IPS DF 6.9 (cell line): Measurements from ENCODE around the gene ANKRD20A1.
"Not testable (repeated sequence)": the region's sequence is repeated elsewhere in the genome, so short reads cannot be mapped to it uniquely, and the experiment has no call there.

Experiments
- DNase-seq: peaks from one replicate; pipeline ENCODE4 v3.0.0-alpha.2; 2013; ENCODE audit warnings: low read depth, low spot score
- H3K27ac ChIP-seq: one replicate; pipeline ENCODE4 v1.5.1; 2013; ENCODE audit warnings: low read length, control low read depth
- H3K27me3 ChIP-seq: 2 replicates; pipeline ENCODE4 v1.6.1; 2013; ENCODE audit warnings: mild to moderate bottlenecking, low read length; ENCODE audit not compliant: control insufficient read depth, insufficient read depth
- H3K36me3 ChIP-seq: 2 replicates; pipeline ENCODE4 v1.6.1; 2013; ENCODE audit warnings: low read length; ENCODE audit not compliant: control insufficient read depth, insufficient read depth
- H3K4me1 ChIP-seq: 2 replicates; pipeline ENCODE4 v1.6.1; 2013; ENCODE audit warnings: low read length; ENCODE audit not compliant: control insufficient read depth, insufficient read depth
- H3K4me3 ChIP-seq: 2 replicates; pipeline ENCODE4 v1.5.1; 2013; ENCODE audit warnings: mild to moderate bottlenecking, low read length
- H3K9me3 ChIP-seq: 2 replicates; pipeline ENCODE4 v1.6.1; 2013; ENCODE audit warnings: low read length, inconsistent platforms; ENCODE audit not compliant: control insufficient read depth, insufficient read depth
- WGBS: extraction: QIAGEN DNeasy Blood & Tissue Kit; methylation state at CpG from one replicate; pipeline ENCODE4 v1.1.7; 2013; ENCODE audit warnings: mixed read lengths, missing lambda C conversion rate; ENCODE audit not compliant: insufficient read length, insufficient coverage; 5-methylcytosine and 5-hydroxymethylcytosine counted together

Gene ANKRD20A1

DNA sequence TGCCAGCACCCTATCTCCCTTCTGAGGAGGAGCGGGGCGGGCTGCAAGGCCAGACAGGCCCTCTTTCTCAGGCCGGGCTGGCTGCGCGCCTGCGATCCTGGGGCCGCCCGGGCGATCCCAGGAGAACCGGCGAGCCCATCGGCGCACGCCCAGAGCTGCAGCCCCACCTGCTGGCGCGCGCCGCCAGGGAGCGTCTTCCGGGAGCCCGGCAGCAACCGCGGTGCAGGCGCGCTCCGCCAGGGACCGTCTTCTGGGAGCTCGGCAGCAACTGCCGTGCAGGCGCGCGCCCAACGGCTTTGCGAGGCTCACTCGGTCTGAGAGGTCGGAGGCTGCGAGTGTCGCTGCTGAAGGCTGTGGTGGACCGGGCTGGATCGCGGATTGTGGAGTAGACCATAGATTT is at the start of gene ANKRD20A1:
Gene ANKRD20A1 (plus strand): TSS at position 61 of the 400 bp plus-strand sequence. CDS start 496 bp downstream, outside the sequence.
- DNase-seq, H3K36me3 ChIP-seq, H3K27me3 ChIP-seq, H3K27ac ChIP-seq, H3K4me1 ChIP-seq, H3K9me3 ChIP-seq, H3K4me3 ChIP-seq: not testable (repeated sequence)
- no CpG with 5 or more reads among the region's 41 CpGs for WGBS

GRCh38 chr9:67832088-67832487 is 26.6 kb upstream of the ANKRD20A1 start:
- not testable (repeated sequence) for H3K9me3 ChIP-seq, H3K36me3 ChIP-seq, DNase-seq, H3K27ac ChIP-seq, H3K4me3 ChIP-seq, H3K4me1 ChIP-seq, H3K27me3 ChIP-seq
- WGBS, result no CpG with 5 or more reads among the region's 11 CpGs
